ENCODE results near the gene MED13L. TPM values are rescaled to one million over a fixed set of nuclear protein-coding genes. Genes with fewer than 3 reads are reported as not detected.

The MED13L gene
- total and polyA plus RNA-seq, 8 donors = 92.4 to 123 (median 97.0) TPM

GRCh38 chr12:116092162-116092561 lies 185.3 kb downstream of the MED13L start:
- DNase-seq (no peak), ATAC-seq (no peak)
- peaks cover 0 to 15% of the 10 kb centered on the region in 2 donors for H3K4me1 ChIP-seq
- intact Hi-C loops (cut with DNase I) = no loop called here
- H3K9me3 ChIP-seq = no peaks in the 10 kb centered on the region
- TF ChIP-seq CTCF (IDR thresholded peaks at IDR 0.05) = no peak
- peaks cover 0 to 7% of the 10 kb centered on the region in 2 donors for H3K36me3 ChIP-seq
- H3K4me3 ChIP-seq = no peak overlapping the region
- no peak overlapping the region for H3K27ac ChIP-seq
- no peaks in the 10 kb centered on the region for H3K27me3 ChIP-seq

- ATAC-seq = no peak
- intact Hi-C loops (cut with DNase I) = no loop called here
- Histone ChIP-seq H3K27ac (no peak overlapping the region), H3K4me1 (peaks cover 0 to 16% of the 10 kb centered on the region in 2 donors), H3K4me3 (no peak overlapping the region), H3K36me3 (peaks cover 0 to 7% of the 10 kb centered on the region in 2 donors), H3K9me3 (no peaks in the 10 kb centered on the region), H3K27me3 (no peaks in the 10 kb centered on the region)
- no peak for TF ChIP-seq CTCF (IDR thresholded peaks at IDR 0.05)
- no peak for DNase-seq
These were observed 185.9 kb downstream of the MED13L start for GRCh38 chr12:116091579-116091978.

- TF ChIP-seq CTCF (IDR thresholded peaks at IDR 0.05) = no peak
- ATAC-seq = no peak
- DNase-seq = no peak
- H3K4me1 ChIP-seq = peaks cover 0 to 16% of the 10 kb centered on the region in 2 donors
- no peaks in the 10 kb centered on the region for H3K27me3 ChIP-seq
- H3K36me3 ChIP-seq = peaks cover 0 to 7% of the 10 kb centered on the region in 2 donors
- H3K9me3 ChIP-seq = no peaks in the 10 kb centered on the region
- H3K27ac ChIP-seq = no peak overlapping the region
- H3K4me3 ChIP-seq = no peak overlapping the region
- intact Hi-C loops (cut with DNase I) = no loop called here
These were observed 187.0 kb downstream of the MED13L start for GRCh38 chr12:116090516-116090915.

GRCh38 chr12:116089080-116089479 lies 188.4 kb downstream of the MED13L start:
- Histone ChIP-seq H3K36me3 (no peaks in the 10 kb centered on the region), H3K4me1 (peaks cover 0 to 16% of the 10 kb centered on the region in 2 donors), H3K27me3 (no peaks in the 10 kb centered on the region), H3K4me3 (no peak overlapping the region), H3K27ac (no peak overlapping the region), H3K9me3 (no peaks in the 10 kb centered on the region)
- no peak for TF ChIP-seq CTCF (IDR thresholded peaks at IDR 0.05)
- DNase-seq (no peak), ATAC-seq (no peak)
- intact Hi-C loops (cut with DNase I) = no loop called here

- Histone ChIP-seq H3K27ac (no peak overlapping the region), H3K4me1 (peaks cover 0 to 16% of the 10 kb centered on the region in 2 donors), H3K9me3 (no peaks in the 10 kb centered on the region), H3K27me3 (no peaks in the 10 kb centered on the region), H3K4me3 (no peak overlapping the region), H3K36me3 (no peaks in the 10 kb centered on the region)
- TF ChIP-seq CTCF (IDR thresholded peaks at IDR 0.05) = no peak
- DNase-seq (no peak), ATAC-seq (no peak)
- intact Hi-C loops (cut with DNase I) = no loop called here
These were observed 189.5 kb downstream of the MED13L start for GRCh38 chr12:116087962-116088361.

Data from left lung (tissue), 10 donors.